ENCODE measurements around the gene OCEL1. TPM values are rescaled to one million over a fixed set of nuclear protein-coding genes. Genes with fewer than 3 reads are reported as not detected.

OCEL1 gene
- total RNA-seq, 1 experiment from 2014 or later, result 5.6 TPM

GRCh38 chr19:17196610-17197009, 29.4 kb upstream of the OCEL1 start:
- Histone ChIP-seq H3F3A (ENCODE audit: low read length, unreplicated experiment) (no peaks in the 10 kb centered on the region), H3K9me3 (ENCODE audit: low read length) (no peaks in the 10 kb centered on the region), H2AFZ (ENCODE audit: low read length) (no peak overlapping the region), H3K79me2 (ENCODE audit: low read length) (no peaks in the 10 kb centered on the region), H3K4me3 (ENCODE audit: low read length) (no peak overlapping the region), H3K4me2 (ENCODE audit: low read length) (no peak overlapping the region), H3K4me1 (ENCODE audit: insufficient read depth, low read length) (no peaks in the 10 kb centered on the region), H3K9me2 (replicated peaks; ENCODE audit: low read length) (no peaks in the 10 kb centered on the region), H3K27me3 (ENCODE audit: low read length) (no peaks in the 10 kb centered on the region), H3K27ac (ENCODE audit: low read length) (no peak overlapping the region), H4K20me1 (ENCODE audit: low read length) (no peaks in the 10 kb centered on the region), H3K36me3 (ENCODE audit: low read depth, low read length) (peaks cover 29% of the 10 kb centered on the region), H3K9ac (ENCODE audit: low read length) (no peak overlapping the region)
- no TSS peak for BruUV-seq (replicated peaks)
- ChIA-PET POLR2A (ENCODE audit: unreplicated experiment) (no interaction called here), CTCF (no interaction called here)
- no peak for TF ChIP-seq EZH2 (IDR thresholded peaks at IDR 0.05; ENCODE audit: low read length, unreplicated experiment)
- no peak for TF ChIP-seq EZH2phosphoT487 (IDR thresholded peaks at IDR 0.05; ENCODE audit: borderline replicate concordance, low read length)
- DNase-seq, result no peak
- intact Hi-C loops (cut with micrococcal nuclease), result no loop called here
- ATAC-seq, result no peak

- Histone ChIP-seq H3K27ac (ENCODE audit: low read length) (no peak overlapping the region), H3K9ac (ENCODE audit: low read length) (no peak overlapping the region), H3K9me3 (ENCODE audit: low read length) (no peaks in the 10 kb centered on the region), H4K20me1 (ENCODE audit: low read length) (no peaks in the 10 kb centered on the region), H3K27me3 (ENCODE audit: low read length) (no peaks in the 10 kb centered on the region), H3K4me1 (ENCODE audit: insufficient read depth, low read length) (no peaks in the 10 kb centered on the region), H3K36me3 (ENCODE audit: low read depth, low read length) (peaks cover 40% of the 10 kb centered on the region), H3K9me2 (replicated peaks; ENCODE audit: low read length) (no peaks in the 10 kb centered on the region), H3K79me2 (ENCODE audit: low read length) (no peaks in the 10 kb centered on the region), H2AFZ (ENCODE audit: low read length) (no peak overlapping the region), H3F3A (ENCODE audit: low read length, unreplicated experiment) (no peaks in the 10 kb centered on the region), H3K4me3 (ENCODE audit: low read length) (no peak overlapping the region), H3K4me2 (ENCODE audit: low read length) (no peak overlapping the region)
- TF ChIP-seq, protein P1, sequence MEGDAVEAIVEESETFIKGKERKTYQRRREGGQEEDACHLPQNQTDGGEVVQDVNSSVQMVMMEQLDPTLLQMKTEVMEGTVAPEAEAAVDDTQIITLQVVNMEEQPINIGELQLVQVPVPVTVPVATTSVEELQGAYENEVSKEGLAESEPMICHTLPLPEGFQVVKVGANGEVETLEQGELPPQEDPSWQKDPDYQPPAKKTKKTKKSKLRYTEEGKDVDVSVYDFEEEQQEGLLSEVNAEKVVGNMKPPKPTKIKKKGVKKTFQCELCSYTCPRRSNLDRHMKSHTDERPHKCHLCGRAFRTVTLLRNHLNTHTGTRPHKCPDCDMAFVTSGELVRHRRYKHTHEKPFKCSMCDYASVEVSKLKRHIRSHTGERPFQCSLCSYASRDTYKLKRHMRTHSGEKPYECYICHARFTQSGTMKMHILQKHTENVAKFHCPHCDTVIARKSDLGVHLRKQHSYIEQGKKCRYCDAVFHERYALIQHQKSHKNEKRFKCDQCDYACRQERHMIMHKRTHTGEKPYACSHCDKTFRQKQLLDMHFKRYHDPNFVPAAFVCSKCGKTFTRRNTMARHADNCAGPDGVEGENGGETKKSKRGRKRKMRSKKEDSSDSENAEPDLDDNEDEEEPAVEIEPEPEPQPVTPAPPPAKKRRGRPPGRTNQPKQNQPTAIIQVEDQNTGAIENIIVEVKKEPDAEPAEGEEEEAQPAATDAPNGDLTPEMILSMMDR (conservative IDR thresholded peaks at IDR 0.05; ENCODE audit: low read depth, low read length), result no peak
- TF ChIP-seq EZH2phosphoT487 (IDR thresholded peaks at IDR 0.05; ENCODE audit: borderline replicate concordance, low read length) (no peak), EZH2 (IDR thresholded peaks at IDR 0.05; ENCODE audit: low read length, unreplicated experiment) (no peak)
- POLR2A ChIA-PET (ENCODE audit: unreplicated experiment), result no interaction called here
- DNase-seq (no peak), ATAC-seq (no peak)
- CTCF ChIA-PET, result no interaction called here
- intact Hi-C loops (cut with micrococcal nuclease), result no loop called here
- no TSS peak for BruUV-seq (replicated peaks)
Measured at GRCh38 chr19:17197666-17198065, 28.4 kb upstream of the OCEL1 start.

- no TSS peak for BruUV-seq (replicated peaks)
- Histone ChIP-seq H3F3A (ENCODE audit: low read length, unreplicated experiment) (no peaks in the 10 kb centered on the region), H3K27me3 (ENCODE audit: low read length) (no peaks in the 10 kb centered on the region), H3K9me2 (replicated peaks; ENCODE audit: low read length) (no peaks in the 10 kb centered on the region), H3K4me2 (ENCODE audit: low read length) (no peak overlapping the region), H4K20me1 (ENCODE audit: low read length) (no peaks in the 10 kb centered on the region), H3K9ac (ENCODE audit: low read length) (no peak overlapping the region), H3K4me1 (ENCODE audit: insufficient read depth, low read length) (no peaks in the 10 kb centered on the region), H2AFZ (ENCODE audit: low read length) (no peak overlapping the region), H3K79me2 (ENCODE audit: low read length) (no peaks in the 10 kb centered on the region), H3K27ac (ENCODE audit: low read length) (no peak overlapping the region), H3K4me3 (ENCODE audit: low read length) (no peak overlapping the region), H3K9me3 (ENCODE audit: low read length) (no peaks in the 10 kb centered on the region), H3K36me3 (ENCODE audit: low read depth, low read length) (peaks cover 29% of the 10 kb centered on the region)
- intact Hi-C loops (cut with micrococcal nuclease), result no loop called here
- ATAC-seq, result no peak
- no peak for DNase-seq
- POLR2A ChIA-PET (ENCODE audit: unreplicated experiment), result interaction anchor here (0.6 kb wide), 1 partner anchor 1015 kb away, joined by 4 read pairs; no protein-coding TSS in a partner anchor
- TF ChIP-seq EZH2 (IDR thresholded peaks at IDR 0.05; ENCODE audit: low read length, unreplicated experiment) (no peak), EZH2phosphoT487 (IDR thresholded peaks at IDR 0.05; ENCODE audit: borderline replicate concordance, low read length) (no peak)
- TF ChIP-seq, protein P1 (conservative IDR thresholded peaks at IDR 0.05; ENCODE audit: low read depth, low read length), result no peak
- CTCF ChIA-PET, result no interaction called here
Measured at GRCh38 chr19:17200408-17201079, 25.5 kb upstream of the OCEL1 start.
